ENCODE results near the gene TPD52L1.

TPD52L1 gene

DNA sequence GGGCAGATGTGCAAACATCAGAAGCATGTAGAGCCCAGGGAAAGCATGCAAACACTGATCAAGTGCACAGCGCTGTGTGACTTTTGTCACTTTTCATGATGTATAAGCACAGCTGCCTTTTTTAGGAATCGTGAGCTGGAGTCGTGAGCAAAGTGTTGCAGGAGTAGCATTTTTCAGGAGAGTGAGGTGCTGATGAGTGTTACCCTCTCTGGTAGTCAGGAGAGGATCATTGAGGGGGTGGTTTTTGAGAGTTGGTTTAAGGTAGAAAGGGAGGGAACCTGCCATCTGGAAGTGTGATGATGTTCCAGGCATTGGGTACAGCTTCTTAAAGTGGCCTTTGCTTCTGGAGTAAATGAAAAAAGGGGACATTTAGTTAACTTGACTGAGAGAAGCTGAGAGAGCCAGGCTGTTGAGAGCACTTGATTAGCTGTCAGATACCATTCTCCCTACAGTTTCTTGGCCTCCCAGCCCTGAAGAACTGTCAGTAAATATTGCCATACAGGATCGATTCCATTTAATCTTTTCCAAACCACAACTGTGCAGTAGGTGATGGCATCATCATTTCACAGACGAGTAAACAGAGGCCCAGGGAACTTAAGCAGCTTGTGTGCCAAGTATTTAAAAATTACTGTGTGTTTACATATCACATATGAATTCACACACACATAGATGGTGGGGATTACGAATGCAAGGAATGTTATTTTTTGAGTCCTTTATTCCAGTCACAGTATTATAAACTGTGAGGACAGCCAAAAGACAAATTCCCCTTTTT lies 28.9 kb downstream of the TPD52L1 start:
- DNase-seq = no peak

DNA sequence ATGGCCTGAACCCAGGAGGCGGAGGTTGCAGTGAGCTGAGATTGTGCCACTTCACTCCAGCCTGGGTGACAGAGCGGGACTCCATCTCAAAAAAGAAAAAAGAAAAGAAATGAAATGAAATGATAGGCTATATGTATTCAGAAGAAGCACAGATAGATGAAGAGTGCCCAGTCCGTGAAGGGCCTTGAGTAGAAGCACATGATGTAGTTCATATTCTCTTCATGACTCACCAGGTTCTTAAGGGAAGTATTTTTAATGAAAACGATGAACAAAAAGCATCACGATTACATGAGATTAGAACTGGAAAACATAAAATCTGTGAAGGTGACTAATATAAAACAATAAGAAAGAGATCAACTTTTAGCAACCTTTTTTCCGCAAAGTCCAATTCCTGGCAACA lies 29.8 kb downstream of the TPD52L1 start:
- no peak for DNase-seq

DNA sequence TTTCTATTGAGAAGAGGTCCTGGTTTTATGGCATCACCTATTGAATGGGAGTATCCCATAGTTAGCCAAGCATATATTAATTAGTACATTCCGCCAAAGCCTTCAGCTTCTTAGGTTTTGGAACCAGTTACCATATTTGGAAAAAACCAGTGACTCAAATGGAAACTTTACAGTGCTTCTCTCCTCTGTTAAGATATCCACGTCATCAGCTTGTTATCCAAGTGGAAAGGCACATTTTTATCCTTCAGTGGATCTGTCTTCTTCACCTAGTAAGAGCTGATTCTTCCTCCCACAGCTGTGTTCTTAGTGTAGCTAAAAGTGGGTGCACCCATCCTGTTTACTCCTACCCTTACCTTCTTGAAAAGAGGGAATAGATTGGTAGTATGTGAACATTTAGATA lies 34.5 kb downstream of the TPD52L1 start:
- DNase-seq = no peak

DNA sequence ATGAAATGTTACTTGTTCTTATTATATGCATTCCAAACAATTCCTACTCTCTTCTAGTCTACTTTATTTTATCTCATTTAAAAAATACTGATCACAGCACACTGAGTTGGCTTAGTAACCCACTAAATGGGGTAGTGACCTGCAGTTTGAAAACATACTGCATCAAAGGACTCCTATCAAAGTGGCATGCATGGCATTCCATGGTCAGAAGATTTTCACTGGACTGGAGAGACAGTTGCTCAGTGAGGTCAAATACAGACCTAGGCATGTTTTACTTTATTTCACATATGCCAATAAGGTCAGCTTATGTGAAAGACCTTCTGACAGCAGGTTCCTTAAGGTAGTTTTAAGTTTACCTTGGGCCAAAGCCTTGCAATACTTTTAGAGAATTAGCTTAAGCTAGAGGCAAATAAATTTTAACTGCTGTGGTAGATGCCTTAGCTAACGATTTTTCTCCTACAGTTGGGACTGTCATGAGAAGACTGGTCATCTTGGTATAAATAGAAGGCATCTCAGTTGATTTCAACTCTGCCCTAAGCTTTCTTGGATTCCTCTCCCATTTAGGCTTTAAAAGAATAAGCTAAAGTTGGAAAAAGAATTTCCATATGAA lies 35.1 kb downstream of the TPD52L1 start:
- no peak for DNase-seq

DNA sequence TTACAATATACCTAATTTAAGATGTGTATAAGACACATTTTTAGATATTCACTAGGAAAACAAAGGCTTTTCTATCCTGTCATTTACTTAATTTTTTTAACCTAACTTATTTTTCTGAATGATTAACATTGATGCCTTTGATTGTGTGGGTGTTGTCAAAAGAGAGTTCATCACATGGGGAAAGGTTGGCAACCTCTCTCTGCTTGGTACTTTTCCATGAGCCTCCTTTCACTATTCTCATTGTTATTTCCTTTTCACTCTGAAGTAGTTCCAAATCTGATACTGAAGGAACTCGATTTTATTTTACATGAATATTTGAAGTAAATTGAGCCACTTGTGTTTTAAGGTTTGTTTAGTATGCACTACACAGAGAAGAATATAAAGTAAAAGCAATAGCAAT lies 35.9 kb downstream of the TPD52L1 start:
- DNase-seq = no peak

DNA sequence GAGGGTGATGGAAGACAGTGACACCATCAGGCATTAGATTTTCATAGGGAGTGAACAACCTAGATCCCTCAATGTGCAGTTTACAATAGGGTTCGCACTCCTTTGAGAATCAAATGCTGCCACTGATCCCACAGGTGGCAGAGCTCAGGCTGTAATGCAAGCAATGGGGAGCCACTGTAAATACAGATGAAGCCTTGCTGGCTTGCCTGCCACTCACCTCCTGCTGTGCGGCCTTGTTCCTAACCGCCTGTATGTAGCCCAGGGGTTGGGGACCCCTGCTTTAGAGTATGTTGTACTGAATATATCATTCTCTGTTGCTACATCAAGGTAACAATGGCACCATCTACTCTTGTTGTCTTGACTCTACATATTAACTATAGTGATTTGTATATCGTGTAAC lies 37.1 kb downstream of the TPD52L1 start:
- DNase-seq = no peak

DNA sequence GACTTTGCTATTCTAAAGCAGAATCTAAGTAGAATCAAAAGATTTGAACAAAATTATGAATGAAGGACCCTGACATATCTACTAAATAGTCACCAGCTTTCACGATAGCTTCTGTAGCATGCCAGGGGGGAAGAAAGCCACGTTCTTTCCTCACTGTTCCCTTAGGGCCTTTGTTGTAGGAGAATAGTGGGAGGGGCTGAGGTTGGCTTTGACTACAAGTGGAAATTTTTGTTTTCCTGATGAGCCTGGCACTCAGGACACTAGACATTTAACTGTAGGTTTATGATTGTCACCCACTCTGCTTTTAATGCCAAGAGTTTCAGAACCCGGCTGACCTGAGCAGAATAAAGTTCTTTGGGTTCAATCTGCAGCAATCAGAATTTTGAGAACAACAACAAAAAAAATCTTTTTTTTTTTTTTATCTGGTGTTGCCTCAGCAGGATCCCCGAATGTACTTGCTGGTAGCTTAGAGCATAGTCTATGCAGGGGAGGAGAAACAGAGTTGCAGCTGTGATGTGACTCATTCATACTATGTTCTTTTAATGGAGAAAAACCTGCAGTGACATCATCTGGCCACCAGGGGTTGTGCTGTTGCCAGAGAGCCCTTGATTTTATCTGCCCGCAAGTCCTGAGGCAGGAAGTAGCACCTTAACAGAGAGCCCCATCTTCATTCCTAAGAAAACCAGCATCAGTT lies 38.5 kb downstream of the TPD52L1 start:
- peak; percentile 67 for DNase-seq

DNA sequence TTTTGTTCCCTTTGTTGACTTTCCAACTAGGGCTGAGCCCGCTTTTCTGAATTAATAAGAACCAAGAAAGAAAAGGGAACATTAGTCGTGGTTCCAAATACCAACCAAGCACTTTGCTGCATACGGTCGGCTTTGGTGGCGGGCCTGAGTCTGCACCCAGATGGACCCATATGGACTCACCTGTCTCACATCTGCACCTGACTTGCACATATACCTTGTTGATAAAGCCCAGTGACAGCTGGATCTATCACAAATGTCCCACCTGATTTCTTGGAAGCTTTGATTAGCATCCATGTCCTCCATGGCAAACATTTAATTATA lies 39.0 kb downstream of the TPD52L1 start:
- no peak for DNase-seq

DNA sequence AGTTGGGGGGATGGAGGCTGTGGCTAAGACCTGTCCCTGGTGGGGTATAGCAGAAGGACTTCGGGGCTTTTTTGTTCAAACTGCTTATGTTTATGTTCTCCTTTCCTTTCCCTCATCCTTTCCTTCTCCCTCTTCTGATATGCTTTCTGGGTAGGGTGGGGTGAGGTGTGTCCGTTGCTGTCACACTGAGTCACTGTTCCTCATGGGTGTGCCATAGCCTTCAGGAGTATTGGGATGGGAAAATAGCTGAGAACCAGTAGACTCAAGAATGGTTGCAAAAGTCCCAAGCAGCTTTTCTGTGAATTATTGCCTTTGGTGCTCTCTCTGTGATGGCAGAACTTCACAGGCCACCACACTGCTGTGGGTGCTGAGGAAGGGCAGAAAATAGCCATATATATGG lies 39.6 kb downstream of the TPD52L1 start:
- no peak for DNase-seq

DNA sequence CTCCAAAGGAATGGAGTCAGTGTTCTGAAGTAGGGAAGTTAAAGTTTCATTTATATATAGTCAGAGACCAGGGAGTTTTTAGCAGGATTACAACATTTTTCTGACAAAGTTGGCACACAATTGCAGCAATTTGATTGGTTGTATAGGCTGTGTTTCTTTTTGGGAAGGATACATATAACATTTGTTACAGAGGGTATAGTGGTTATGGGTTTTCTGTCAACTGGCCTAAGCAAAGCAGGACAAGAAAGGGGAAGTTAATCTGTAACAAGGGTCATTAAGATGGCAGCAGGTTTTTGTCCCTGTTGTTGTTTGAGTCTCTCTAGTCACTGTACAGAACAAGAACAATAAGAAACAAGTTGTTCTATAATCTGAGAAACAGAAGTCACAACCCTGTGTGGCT lies 41.4 kb downstream of the TPD52L1 start:
- no peak for DNase-seq

DNA sequence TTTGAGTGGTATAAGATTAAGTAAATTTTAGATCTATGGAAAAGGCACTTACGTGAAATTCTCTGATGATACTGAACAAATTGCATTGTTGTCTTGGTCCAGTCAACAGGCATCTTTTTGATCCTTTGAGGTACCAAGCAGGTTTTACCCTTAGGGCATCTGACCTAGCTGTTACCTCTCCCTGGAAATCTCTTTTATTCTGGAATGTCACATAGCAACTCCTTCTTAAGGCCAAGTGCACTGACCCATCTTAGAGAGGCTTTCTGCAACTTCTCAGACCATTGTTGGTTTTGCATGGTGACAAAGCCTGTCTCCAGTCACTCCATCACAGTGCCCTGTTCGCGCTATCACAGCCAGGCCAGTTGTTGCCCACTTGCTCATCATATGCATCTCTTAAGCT lies 42.0 kb downstream of the TPD52L1 start:
- DNase-seq = no peak

DNA sequence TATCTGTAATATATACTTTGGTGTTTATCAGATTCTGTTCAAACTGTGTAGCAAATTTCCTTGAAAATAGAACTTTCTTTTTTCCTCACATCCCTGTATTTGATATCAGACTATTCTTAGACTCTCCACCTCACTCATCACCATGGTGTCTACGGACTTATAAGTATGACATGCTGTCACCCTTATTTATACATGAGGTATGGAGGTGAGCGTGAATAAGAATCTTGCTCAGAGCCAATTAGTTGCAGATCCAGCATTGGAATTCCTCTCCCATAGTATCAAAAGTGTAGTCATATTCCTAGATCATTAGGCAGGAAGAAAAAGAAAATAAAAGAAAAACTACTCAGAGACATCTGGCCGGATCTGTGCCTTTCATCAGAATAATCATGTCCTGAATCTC lies 43.0 kb downstream of the TPD52L1 start:
- DNase-seq = no peak

DNA sequence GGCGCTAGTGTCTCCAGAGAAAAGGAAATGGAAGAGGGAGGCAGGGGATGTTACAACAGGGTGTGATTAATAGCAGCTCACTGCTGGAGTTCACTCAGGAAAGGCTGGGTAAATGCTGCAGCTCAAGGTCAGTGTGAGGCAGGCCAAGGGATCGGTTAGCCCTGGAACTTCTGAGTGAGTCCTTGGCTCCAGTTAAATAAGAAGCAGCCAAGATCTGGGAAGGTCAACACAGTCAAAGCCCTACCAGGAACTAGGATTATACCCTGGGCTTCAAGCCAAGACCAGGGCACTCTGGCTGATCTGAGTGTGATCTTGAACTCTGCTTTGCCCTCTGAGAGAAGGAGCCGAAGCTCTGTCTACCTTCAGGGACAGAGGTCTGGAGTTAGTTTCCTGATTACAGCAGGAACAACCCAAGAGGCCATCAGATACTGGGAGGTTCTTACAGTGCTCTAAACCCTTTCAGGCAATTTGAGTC lies 44.3 kb downstream of the TPD52L1 start:
- no peak for DNase-seq

DNA sequence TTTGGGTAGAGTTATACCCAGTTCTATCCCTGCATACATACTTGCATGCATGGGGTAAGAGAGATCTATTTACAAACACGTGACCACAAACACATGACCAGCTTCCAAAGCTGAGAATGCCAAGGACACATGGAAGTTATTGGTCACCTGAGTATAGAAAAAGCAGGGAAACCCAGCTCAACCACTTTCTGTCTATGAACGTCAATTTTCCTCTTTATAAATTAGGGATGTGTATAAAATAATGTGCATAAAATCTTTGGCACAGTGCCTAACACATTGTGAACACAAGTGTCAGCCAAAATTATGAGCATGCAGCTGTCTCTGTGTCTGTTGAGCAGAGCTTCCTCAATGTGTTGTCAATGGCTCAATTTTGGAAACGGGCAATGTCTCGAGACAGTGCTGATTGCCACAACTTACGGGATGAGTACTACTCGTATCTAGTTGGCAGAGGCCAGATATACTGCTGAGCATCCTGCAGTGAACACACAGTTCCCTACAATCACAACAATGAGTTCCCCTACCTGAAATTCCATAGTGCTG lies 44.9 kb downstream of the TPD52L1 start:
- DNase-seq = no peak

DNA sequence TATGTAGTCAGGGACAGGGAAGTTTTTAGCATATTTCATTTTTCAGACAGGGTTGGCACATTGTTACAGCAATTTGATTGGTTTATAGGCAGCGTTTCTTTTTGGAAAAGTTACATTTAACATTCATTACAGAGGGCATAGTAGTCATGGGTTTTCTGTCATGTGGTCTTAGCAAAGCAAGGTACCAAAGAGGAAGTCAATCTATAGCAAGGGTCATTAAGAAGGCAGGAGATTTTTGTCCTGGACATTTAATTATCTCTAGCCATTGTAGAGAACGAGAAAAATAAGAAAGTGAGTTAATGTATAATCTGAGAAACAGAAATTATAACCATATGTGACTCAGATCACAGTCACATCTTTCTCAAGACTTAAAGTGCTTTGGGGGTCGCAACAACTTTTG lies 47.4 kb downstream of the TPD52L1 start:
- no peak for DNase-seq

DNA sequence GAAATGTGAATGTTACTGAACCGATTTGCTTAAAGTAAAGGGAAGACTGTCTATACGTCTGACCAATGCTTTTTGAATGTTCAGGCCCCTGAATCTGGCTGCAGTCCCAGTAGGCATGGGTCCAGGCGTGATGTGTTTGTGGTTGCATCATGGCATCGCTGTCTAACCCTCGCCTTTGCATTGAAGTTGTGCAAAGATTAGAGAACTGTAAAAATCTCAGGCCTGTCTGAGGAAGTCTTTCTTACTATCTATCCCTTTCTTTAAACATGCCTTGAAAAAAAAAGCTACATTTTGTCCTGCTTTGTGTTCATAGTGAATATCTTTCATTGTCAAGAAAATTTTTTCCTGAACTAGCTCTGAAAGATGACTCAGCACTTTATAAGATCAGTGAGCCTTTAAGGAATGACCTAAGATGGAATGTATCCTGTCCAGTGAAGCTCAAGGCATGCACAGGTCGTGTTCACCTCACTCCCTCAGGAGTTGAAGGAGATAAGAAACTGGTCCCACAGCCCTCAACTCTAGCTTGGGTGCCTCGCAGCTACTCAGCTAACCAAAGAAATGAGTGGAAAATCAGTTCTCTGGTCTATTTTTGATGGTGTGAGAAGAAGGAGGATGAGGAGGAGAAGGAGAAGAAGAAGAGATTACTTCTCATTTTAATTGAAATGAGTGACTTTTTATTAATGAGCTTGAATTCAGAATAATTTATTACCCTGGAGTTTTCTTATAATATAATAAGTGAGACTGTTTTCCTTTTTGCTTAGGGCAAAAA lies 48.6 kb downstream of the TPD52L1 start:
- DNase-seq = no peak

DNA sequence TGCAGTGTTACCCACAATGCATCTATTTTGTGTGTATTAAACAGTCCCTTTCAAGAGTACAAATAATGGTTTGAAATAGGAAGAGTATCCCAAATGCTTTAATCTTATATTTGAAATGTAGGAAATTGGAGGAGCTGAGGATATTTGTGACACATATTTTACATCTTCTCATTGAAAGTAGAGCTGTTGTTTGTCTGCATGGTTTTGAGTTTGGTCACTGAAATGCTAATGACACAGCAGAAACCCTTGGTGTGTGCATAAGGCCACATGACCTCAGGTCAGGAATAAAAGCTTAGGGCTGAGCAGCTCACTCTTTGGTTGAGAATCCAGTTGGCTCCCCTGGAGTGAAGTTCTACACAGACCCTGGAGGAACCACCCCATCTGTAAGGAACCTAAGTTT lies 49.8 kb downstream of the TPD52L1 start:
- no peak for DNase-seq

DNA sequence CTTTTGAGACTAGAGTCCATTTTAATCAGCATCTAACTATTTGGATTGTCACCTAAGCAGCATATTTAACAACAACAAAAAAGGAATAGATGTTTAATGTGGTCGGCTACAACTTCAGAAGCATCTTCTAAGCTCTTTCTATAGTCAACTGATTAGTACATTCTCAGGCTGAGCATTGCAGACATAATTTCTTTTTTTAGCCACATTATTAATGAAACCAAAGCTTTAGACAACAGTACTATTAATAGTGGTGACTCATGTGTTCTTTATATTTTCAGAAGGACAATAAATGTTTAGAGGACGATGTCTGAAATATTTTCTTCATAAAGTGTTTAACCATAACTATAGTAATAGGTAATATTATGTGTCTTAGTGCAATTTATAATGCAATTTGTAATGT lies 52.4 kb downstream of the TPD52L1 start:
- DNase-seq = no peak

DNA sequence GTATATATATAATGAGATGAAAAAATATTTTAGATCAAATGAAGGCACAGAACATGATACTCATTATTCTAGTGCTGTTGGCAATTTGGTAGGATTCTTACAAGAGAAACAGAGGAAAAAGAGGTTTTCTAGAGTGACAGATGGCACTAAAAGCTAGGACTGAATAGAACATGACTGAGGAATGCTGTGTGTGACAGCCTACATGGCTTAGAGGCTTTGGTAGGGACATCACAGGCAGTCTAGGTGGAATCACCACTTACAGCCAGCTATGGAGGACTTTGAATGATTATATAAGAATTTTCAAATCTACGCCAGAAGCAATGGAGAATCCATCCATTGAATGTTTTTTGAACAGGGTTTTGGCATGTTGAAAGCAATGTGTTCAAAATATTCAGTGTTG lies 52.8 kb downstream of the TPD52L1 start:
- DNase-seq = no peak

DNA sequence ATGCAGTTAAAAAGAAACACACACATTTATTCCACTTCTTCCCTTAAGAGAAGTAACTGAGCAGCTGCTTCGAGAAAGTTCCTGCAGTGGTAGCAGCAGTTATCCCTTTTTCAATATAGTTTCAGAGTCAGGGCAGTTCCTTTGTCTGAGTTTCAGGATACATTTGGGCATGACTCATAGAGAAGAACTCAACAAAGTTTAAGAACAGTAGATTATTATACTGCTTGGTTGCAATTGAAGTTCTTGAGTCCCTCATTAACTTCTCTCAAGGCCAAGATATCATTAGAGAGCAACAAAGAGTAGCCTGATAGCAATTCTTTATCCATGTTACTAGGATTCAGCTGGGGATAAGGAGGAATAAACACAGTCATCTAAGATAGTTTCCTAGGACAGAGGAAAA lies 54.4 kb downstream of the TPD52L1 start:
- no peak for DNase-seq

DNA sequence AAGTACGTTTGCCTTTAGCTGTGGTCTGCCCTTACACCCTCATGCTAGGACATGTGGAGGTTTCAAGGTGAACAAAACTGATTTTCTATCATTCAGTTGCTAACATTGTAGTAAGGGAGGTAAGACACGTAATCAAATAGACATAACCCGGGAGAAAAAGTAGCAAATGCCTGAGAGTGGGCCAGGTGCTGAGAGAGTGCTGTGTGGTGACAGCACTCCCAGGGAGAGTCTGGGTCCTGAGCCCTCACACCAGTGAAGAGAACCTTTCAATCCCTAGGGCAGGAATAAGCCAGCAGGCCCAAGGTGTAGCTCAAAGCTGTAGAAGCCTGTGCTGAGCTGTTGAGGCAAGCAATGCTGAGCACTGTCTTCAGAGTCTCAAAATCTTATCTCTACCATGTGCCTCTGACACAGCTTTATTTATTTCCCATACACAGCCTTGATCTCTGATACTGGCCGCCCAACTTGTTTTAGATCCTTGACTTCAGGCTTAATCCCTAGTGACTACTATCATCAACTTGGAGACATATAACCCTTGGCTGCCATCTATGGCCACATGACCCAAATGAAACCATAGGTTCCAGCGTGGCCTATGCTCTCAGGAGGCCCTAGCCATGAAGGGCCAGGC lies 55.2 kb downstream of the TPD52L1 start:
- no peak for DNase-seq

DNA sequence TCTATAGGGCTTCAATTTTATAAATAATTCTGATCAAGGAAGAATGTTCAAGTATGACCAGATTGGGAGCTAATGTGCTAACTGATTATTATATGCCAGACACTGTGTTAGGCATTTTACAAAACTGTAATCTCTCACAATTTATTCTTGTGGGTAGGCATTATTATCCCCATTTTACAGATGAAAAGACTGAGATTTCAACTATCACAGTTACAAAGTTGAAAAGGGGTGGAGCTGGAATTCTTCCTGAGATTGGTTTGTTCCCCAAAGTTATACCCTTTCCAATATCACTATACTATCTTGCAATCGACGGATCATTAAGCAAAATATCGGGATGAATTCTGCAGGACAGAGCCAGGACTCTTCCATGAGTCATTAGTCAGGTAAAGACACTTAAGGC lies 57.1 kb downstream of the TPD52L1 start:
- no peak for DNase-seq

DNA sequence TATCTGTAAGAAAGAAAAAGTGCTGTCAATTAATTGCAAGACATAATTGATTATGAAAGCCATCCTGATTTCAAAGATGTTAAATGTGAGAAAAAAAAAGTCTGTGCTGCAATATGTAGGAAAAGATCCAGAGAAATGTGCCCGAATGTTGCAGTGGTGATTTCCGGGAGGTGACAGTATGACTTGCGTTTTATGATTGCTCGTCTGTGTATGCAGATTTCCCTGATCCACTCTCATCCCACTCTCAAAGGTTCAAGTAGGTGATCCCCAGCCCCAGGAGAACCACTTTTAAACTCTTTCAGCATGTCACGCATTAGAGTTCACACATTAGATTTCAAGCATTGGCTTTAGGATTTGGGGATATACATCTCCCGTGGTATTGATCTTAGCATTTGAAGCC lies 57.8 kb downstream of the TPD52L1 start:
- no peak for DNase-seq

All from CD4-positive, alpha-beta T cell treated with Interleukin-17A for 1 hour (primary cell).